Measurements from ENCODE around the gene ZNF853.

DNA sequence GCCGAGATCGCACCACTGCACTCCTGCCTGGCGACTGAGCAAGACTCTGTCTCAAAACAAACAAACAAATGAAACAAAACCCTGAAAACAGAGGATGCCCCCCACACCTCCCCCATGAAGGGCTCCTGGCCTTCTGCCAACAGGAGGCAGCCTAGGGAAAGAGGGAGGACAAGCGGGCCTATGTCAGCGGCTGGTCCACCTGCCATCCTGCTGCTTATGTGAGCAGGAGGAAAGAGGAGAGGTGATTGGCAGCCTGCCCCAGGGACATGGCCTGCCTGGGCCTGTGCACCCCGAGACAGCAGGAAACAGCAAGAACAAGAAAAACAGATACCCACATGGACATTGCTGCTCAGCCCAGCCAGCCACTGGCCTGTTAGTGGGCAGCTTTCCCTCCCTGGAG lies 12.6 kb downstream of the ZNF853 start:
- TF ChIP-seq, protein P1, sequence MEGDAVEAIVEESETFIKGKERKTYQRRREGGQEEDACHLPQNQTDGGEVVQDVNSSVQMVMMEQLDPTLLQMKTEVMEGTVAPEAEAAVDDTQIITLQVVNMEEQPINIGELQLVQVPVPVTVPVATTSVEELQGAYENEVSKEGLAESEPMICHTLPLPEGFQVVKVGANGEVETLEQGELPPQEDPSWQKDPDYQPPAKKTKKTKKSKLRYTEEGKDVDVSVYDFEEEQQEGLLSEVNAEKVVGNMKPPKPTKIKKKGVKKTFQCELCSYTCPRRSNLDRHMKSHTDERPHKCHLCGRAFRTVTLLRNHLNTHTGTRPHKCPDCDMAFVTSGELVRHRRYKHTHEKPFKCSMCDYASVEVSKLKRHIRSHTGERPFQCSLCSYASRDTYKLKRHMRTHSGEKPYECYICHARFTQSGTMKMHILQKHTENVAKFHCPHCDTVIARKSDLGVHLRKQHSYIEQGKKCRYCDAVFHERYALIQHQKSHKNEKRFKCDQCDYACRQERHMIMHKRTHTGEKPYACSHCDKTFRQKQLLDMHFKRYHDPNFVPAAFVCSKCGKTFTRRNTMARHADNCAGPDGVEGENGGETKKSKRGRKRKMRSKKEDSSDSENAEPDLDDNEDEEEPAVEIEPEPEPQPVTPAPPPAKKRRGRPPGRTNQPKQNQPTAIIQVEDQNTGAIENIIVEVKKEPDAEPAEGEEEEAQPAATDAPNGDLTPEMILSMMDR (conservative IDR thresholded peaks at IDR 0.05; ENCODE audit: low read length), result no peak
- TF ChIP-seq EZH2phosphoT487 (IDR thresholded peaks at IDR 0.05; ENCODE audit: borderline replicate concordance, low read depth, low read length), result no peak

Measured in OCI-LY7 (cell line).